ENCODE results near the gene TNIP2. TPM values are rescaled to one million over a fixed set of nuclear protein-coding genes. Genes with fewer than 3 reads are reported as not detected.
A peak's percentile ranks its signal among the peaks of the same experiment; 100 is the strongest.
"Not testable (repeated sequence)": the region's sequence is repeated elsewhere in the genome, so short reads cannot be mapped to it uniquely, and the experiment has no call there.

TNIP2 gene
- total and polyA plus RNA-seq, 2 of the 8 experiments (the other 6 are each of a cell fraction or from before 2014, with no cell fraction given): 23.7 to 37.7 TPM

DNA sequence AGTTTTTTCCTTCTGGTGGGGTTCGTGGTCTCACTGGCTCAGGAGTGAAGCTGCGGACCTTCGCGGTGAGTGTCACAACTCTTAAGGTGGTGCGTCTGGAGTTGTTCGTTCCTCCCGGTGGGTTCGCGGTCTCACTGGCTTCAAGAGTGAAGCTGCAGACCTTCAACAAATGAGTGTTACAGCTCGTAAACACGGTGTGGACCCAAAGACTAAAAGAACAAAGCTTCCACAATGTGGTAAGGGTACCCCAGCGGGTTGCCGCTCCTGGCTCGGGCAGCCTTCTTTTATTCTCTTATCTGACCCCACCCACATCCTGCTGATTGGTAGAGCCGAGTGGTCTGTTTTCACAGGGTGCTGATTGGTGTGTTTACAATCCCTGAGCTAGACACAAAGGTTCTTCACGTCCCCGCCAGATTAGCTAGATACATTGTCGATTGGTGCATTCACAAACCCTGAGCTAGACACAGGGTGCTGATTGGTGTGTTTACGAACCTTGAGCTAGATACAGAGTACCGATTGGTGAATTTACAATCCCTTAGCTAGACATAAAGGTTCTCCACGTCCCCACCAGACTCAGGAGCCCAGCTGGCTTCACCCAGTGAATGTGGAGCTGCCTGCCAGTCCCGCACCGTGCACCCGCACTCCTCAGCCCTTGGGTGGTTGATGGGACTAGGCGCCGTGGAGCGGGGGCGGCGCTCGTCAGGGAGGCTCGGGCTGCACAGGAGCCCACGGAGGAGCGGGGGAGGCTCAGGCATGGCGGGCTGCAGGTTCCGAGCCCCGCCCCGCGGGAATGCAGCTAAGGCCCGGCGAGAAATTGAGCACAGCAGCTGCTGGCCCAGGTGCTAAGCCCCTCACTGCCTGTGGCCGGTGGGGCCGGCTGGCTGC, 6.6 kb upstream of the TNIP2 start:
- WGBS, 2 experiments (ENCODE audit: extremely low coverage in 1 of 2, insufficient coverage in 1 of 2, insufficient read length in 1 of 2, insufficient replicate concordance in 2 of 2, low coverage in 1 of 2, low lambda C conversion rate in 2 of 2, missing lambda C conversion rate in 1 of 2): 95% methylated on average over 27 of the region's 42 CpGs; no CpG with 5 or more reads in 1 of the 2 experiments
- H4K5ac ChIP-seq (ENCODE audit: insufficient read length, low read depth, low read length): not testable (repeated sequence)

More for the DNA sequence above, 6.6 kb upstream of the TNIP2 start:
- H3K4me3 ChIP-seq (ENCODE audit: extremely low read depth in 1 of 4, insufficient read depth in 2 of 4, low read depth in 3 of 4, low read length in 4 of 4); FAIRE-seq; H3K18ac ChIP-seq (ENCODE audit: extremely low read depth, low read length); H4K20me1 ChIP-seq (replicated peaks in 1 of 2; ENCODE audit: control insufficient read depth in 1 of 2, insufficient read depth in 2 of 2, low read length in 2 of 2); H2AK5ac ChIP-seq (ENCODE audit: low read depth, low read length); H3K4me2 ChIP-seq (ENCODE audit: insufficient read depth in 1 of 2, low read depth in 2 of 2, low read length in 2 of 2); H3K36me3 ChIP-seq (ENCODE audit: control insufficient read depth in 2 of 4, insufficient read depth in 4 of 4, low read length in 3 of 4); H3K9me3 ChIP-seq (ENCODE audit: insufficient read depth in 2 of 2, low read depth in 1 of 2, low read length in 1 of 2); H3K23me2 ChIP-seq (ENCODE audit: low read depth, low read length); H2BK20ac ChIP-seq (ENCODE audit: low read length); H4K91ac ChIP-seq (replicated peaks; ENCODE audit: insufficient read length, low read length); H3K27me3 ChIP-seq (replicated peaks in 1 of 4; ENCODE audit: control insufficient read depth in 3 of 4, extremely low read depth in 1 of 4, insufficient read depth in 3 of 4, low read length in 3 of 4); H2BK120ac ChIP-seq (replicated peaks; ENCODE audit: low read depth, low read length); H3K56ac ChIP-seq (replicated peaks; ENCODE audit: insufficient read length, low read depth, low read length); DNase-seq (ENCODE audit: low read depth in 1 of 2, low spot score in 2 of 2); H2BK15ac ChIP-seq (ENCODE audit: low read length); H3K79me1 ChIP-seq (ENCODE audit: low read depth, low read length); H3K4me1 ChIP-seq (replicated peaks in 1 of 4; ENCODE audit: control insufficient read depth in 3 of 4, insufficient read depth in 4 of 4, low read length in 3 of 4); H3K79me2 ChIP-seq (ENCODE audit: control insufficient read depth in 1 of 2, insufficient read depth in 2 of 2, low read length in 2 of 2); H3K14ac ChIP-seq (ENCODE audit: insufficient read length); H2AFZ ChIP-seq (ENCODE audit: low read length); H3K4ac ChIP-seq (replicated peaks; ENCODE audit: insufficient read length, low read depth, low read length); H3K9ac ChIP-seq (replicated peaks in 1 of 4; ENCODE audit: extremely low read depth in 1 of 4, low read depth in 3 of 4, low read length in 3 of 4); H3K27ac ChIP-seq (ENCODE audit: low read depth, low read length); H3K23ac ChIP-seq (ENCODE audit: insufficient read length); H2BK5ac ChIP-seq (ENCODE audit: low read depth, low read length): not testable (repeated sequence)
- Histone ChIP-seq H4K8ac (ENCODE audit: extremely low read depth, insufficient read depth, low read length) (peak overlapping the region; percentile 25; the same call in 1 of the 2 replicates), H2BK12ac (ENCODE audit: low read depth, low read length) (peak overlapping the region; percentile 35; the same call in 1 of the 2 replicates)
- ChIA-PET POLR2A (ENCODE audit: partially characterized antibody) (interaction anchor here (1.0 to 6.7 kb wide), 14 partner anchors 15 to 180 kb away, joined by 3 to 29 read pairs (median 4); no protein-coding TSS in a partner anchor), CTCF (ENCODE audit: partially characterized antibody) (interaction anchor here (0.6 to 2.5 kb wide), 30 partner anchors 8 to 201 kb away, joined by 3 to 10 read pairs (median 4); partner anchors contain the start of genes GRK4 and NOP14)
- TF ChIP-seq, protein P1, sequence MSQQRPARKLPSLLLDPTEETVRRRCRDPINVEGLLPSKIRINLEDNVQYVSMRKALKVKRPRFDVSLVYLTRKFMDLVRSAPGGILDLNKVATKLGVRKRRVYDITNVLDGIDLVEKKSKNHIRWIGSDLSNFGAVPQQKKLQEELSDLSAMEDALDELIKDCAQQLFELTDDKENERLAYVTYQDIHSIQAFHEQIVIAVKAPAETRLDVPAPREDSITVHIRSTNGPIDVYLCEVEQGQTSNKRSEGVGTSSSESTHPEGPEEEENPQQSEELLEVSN (IDR thresholded peaks at IDR 0.05): peak; percentile 9; the same call in 1 of the 2 replicates
- TF ChIP-seq POLR2A (IDR thresholded peaks at IDR 0.05; ENCODE audit: control extremely low read depth in 1 of 2, low read depth in 2 of 2, low read length in 2 of 2): 0 out of 3 replicates have a peak, but pooled peaks of 1 of the 2 experiments have one; percentile 29
